Uterus (tissue), 2 donors: Measurements from ENCODE around the gene EXOC3.

Experiments used
- CTCF ChIP-seq, 4 experiments: fragments of 200-600 bp in 2 of 4; fragments of 450-650 bp in 2 of 4; sonication (generic) in 2 of 4; IDR thresholded peaks; one replicate each; pipeline ENCODE4 v1.5.1; 2016 to 2019; ENCODE audit warnings: antibody characterized with exemption in 4 of 4, mild to moderate bottlenecking in 2 of 4, moderate library complexity in 1 of 4
- POLR2A ChIP-seq, 2 donors: fragments of 450-650 bp; IDR thresholded peaks; one replicate each; pipeline ENCODE4 v1.6.1; 2016; ENCODE audit warnings: antibody characterized with exemption in 2 of 2, mild to moderate bottlenecking in 1 of 2, moderate library complexity in 1 of 2

GRCh38 chr5:423626-424261 is 19.2 kb upstream of the EXOC3 start:
- TF ChIP-seq CTCF (IDR thresholded peaks at IDR 0.05) (no peak), POLR2A (IDR thresholded peaks at IDR 0.05) (no peak)
